ENCODE data around the gene PGAP2. TPM values are rescaled to one million over a fixed set of nuclear protein-coding genes. Genes with fewer than 3 reads are reported as not detected.

Gene PGAP2
- total RNA-seq, 1 donor from 2014 or later: 22.7 TPM

DNA sequence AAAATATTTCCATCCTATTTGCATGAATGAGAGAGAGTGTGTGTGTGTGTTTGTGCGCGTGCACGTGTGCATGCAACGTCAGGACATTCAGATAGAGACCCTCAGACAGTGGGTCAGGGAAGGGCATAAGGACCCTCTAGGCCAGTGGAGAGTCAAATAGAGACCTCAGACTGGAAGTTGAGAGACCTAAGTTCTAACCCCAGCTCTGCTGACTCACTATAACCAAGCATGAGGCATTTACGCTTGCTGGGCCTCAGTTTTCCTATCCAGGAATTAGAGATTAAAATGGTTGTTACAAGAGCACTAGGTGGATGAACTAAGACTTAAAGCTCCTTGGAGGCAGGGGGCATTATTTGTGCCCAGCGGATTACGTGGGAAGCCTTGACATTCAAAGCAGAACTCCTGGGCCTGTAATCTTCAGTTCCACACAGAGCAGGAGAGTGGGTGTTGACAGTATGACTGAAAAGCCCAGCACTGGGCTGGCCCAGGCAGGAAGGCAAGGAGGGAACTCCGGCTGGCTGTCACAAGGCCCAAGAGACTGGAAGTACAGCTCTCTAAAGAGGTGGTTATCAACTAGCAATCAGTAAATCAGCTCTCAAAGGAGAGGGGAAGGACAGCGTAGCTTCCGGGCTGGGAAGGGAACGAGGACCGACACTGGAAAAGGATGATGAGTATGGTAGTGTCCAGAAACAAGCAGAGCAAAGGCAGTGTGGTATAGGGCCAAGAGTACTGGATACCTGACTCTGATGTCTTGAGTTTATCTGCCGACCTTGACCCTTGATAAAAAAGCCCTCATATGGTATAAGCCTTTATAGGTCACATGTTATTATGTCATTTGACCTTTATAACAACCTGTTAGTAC, 23.2 kb downstream of the PGAP2 start:
- TF ChIP-seq, protein P1, sequence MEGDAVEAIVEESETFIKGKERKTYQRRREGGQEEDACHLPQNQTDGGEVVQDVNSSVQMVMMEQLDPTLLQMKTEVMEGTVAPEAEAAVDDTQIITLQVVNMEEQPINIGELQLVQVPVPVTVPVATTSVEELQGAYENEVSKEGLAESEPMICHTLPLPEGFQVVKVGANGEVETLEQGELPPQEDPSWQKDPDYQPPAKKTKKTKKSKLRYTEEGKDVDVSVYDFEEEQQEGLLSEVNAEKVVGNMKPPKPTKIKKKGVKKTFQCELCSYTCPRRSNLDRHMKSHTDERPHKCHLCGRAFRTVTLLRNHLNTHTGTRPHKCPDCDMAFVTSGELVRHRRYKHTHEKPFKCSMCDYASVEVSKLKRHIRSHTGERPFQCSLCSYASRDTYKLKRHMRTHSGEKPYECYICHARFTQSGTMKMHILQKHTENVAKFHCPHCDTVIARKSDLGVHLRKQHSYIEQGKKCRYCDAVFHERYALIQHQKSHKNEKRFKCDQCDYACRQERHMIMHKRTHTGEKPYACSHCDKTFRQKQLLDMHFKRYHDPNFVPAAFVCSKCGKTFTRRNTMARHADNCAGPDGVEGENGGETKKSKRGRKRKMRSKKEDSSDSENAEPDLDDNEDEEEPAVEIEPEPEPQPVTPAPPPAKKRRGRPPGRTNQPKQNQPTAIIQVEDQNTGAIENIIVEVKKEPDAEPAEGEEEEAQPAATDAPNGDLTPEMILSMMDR (IDR thresholded peaks at IDR 0.05; ENCODE audit: unreplicated experiment): no peak
- H3K27me3 Mint-ChIP-seq (ENCODE audit: unreplicated experiment): peaks cover 20% of the 10 kb centered on the region

DNA sequence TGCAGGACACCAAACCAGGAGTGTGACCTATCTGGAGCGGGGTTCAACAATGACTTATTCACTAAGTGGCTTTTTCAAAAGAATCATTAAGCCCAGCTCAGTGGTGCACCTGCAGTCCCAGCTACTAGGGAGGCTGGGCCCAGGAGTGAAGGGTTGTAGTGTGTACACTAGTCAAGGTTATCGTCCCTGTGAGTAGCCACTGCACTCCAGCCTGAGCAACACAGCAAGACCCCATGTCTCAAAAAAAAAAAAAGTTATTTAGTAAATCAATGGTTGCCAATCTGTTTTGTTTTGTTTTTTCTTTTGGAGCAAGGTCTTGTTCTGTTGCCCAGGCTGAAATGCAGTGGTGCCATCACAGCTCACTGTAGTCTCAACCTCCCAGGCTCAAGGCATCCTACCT, 24.5 kb downstream of the PGAP2 start:
- Mint-ChIP-seq H3K27me3 (ENCODE audit: unreplicated experiment) (peaks cover 18% of the 10 kb centered on the region), H3K4me1 (ENCODE audit: unreplicated experiment) (peaks cover 62% of the 10 kb centered on the region), H3K9me3 (ENCODE audit: unreplicated experiment) (no peaks in the 10 kb centered on the region), H3K4me3 (ENCODE audit: unreplicated experiment) (no peak overlapping the region), H3K27ac (ENCODE audit: unreplicated experiment) (no peak overlapping the region), H3K36me3 (ENCODE audit: low read depth, unreplicated experiment) (peaks cover 30% of the 10 kb centered on the region)
- no peak for DNase-seq (ENCODE audit: low spot score)
- TF ChIP-seq, protein P1 (IDR thresholded peaks at IDR 0.05; ENCODE audit: unreplicated experiment): no peak

More for the DNA sequence above, 23.2 kb downstream of the PGAP2 start:
- H3K9me3 Mint-ChIP-seq (ENCODE audit: unreplicated experiment): no peaks in the 10 kb centered on the region
- no peak overlapping the region for H3K27ac Mint-ChIP-seq (ENCODE audit: unreplicated experiment)
- H3K36me3 Mint-ChIP-seq (ENCODE audit: low read depth, unreplicated experiment): peaks cover 38% of the 10 kb centered on the region
- peak overlapping the region; percentile 7 for H3K4me3 Mint-ChIP-seq (ENCODE audit: unreplicated experiment)
- no peak for DNase-seq (ENCODE audit: low spot score)
- H3K4me1 Mint-ChIP-seq (ENCODE audit: unreplicated experiment): peaks cover 57% of the 10 kb centered on the region

DNA sequence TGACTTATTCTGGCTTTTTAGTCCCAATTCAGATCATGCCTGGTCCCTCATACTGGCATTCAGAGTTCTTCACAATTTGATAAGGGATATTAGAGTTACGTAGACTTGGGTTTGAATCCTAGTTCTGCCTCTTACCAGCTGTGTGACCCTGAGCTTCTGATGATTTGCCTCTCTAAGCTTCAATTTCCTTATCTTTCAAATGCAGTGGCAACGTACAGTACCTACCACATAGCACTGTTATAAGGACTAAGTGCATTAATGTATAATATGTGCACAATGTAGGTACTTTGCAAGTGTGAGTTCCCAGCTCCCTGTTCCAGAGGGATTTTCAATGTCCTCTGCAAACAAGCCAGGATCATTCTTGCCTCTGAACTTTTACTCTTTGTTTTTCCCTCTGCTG, 25.1 kb downstream of the PGAP2 start:
- no peaks in the 10 kb centered on the region for H3K9me3 Mint-ChIP-seq (ENCODE audit: unreplicated experiment)
- TF ChIP-seq, protein P1 (IDR thresholded peaks at IDR 0.05; ENCODE audit: unreplicated experiment): no peak
- peaks cover 15% of the 10 kb centered on the region for H3K27me3 Mint-ChIP-seq (ENCODE audit: unreplicated experiment)

DNA sequence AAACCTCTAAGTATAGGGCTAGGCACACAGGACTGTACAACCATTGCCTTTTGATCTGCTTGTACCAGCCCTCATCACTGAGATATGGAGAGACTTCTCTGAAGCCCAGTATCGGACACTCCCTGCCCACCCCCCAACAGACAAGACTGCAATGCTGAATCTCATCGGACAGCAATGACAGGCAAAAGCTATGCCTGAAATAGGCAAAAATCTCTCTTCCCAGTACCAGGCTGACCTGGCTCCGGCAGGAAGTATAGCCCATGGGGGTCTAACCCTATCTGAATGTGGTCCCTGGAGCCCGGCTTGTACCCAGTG, 25.9 kb downstream of the PGAP2 start:
- Mint-ChIP-seq H3K4me1 (ENCODE audit: unreplicated experiment) (peaks cover 72% of the 10 kb centered on the region), H3K9me3 (ENCODE audit: unreplicated experiment) (no peaks in the 10 kb centered on the region), H3K27ac (ENCODE audit: unreplicated experiment) (no peak overlapping the region), H3K4me3 (ENCODE audit: unreplicated experiment) (no peak overlapping the region), H3K36me3 (ENCODE audit: low read depth, unreplicated experiment) (peaks cover 35% of the 10 kb centered on the region), H3K27me3 (ENCODE audit: unreplicated experiment) (peaks cover 20% of the 10 kb centered on the region)
- TF ChIP-seq, protein P1 (IDR thresholded peaks at IDR 0.05; ENCODE audit: unreplicated experiment): no peak
- no peak for DNase-seq (ENCODE audit: low spot score)

More for the DNA sequence above, 25.1 kb downstream of the PGAP2 start:
- peaks cover 64% of the 10 kb centered on the region for H3K4me1 Mint-ChIP-seq (ENCODE audit: unreplicated experiment)
- DNase-seq (ENCODE audit: low spot score): no peak
- no peak overlapping the region for H3K4me3 Mint-ChIP-seq (ENCODE audit: unreplicated experiment)
- no peak overlapping the region for H3K27ac Mint-ChIP-seq (ENCODE audit: unreplicated experiment)
- H3K36me3 Mint-ChIP-seq (ENCODE audit: low read depth, unreplicated experiment): peaks cover 30% of the 10 kb centered on the region

All from endothelial cell (in vitro differentiated cells).